HG02840 (cell line): ENCODE results near the gene CARD16.
"Not testable (repeated sequence)": the region's sequence is repeated elsewhere in the genome, so short reads cannot be mapped to it uniquely, and the experiment has no call there.

ENCODE experiments used
- ATAC-seq: cut with Tn5 transposase; IDR thresholded peaks from one replicate; pipeline ENCODE4 v1.9.1; 2021; ENCODE audit warnings: mild to moderate bottlenecking, moderate library complexity, moderate number of reproducible peaks; ENCODE audit not compliant: unreplicated experiment, low FRiP score

CARD16 gene

GRCh38 chr11:105051559-105051958, 6.4 kb upstream of the CARD16 start:
- ATAC-seq: no peak

GRCh38 chr11:105049481-105049880, 4.3 kb upstream of the CARD16 start:
- ATAC-seq: no peak

GRCh38 chr11:105046898-105047579, 1.9 kb upstream of the CARD16 start:
- no peak for ATAC-seq

GRCh38 chr11:105045676-105046296, 651 bp upstream of the CARD16 start:
- ATAC-seq: no peak

DNA sequence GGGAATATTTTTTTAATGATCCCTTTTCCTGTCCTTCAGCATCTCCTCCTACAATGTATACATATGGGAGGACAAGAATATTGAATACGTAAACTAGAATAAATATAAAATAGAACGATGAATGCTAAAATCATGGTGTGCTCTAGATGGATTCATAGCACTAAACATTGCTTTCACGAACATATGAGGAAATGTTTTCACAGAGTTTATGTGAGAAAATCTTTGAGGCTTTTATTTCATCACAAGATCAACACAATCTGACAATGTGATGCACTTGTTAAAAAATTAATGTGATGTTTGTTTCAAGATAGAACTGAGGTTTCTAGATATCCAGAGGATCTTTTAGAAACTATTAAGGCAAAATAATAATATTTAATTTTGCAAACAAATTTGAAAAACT, 3.0 kb downstream of the CARD16 start:
- ATAC-seq: no peak

DNA sequence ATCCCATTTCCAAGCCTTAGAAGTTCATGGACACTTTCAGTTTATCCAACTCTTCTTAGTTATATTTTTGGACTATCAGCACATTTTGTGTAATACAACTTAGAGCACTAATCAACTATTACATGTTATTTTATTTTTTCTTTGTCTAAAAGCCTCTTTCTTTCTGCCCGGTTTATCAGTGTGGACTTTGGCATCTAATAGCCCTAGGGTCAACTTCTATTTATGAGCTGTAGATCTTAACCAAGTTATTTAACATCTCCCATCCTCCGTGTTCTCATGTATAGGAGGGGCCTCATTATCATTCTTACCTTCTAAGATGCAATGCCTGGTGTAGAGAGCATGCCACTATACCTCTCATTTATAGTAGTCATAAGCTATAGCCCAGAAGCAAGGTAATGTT, 4.4 kb downstream of the CARD16 start:
- ATAC-seq: no peak

DNA sequence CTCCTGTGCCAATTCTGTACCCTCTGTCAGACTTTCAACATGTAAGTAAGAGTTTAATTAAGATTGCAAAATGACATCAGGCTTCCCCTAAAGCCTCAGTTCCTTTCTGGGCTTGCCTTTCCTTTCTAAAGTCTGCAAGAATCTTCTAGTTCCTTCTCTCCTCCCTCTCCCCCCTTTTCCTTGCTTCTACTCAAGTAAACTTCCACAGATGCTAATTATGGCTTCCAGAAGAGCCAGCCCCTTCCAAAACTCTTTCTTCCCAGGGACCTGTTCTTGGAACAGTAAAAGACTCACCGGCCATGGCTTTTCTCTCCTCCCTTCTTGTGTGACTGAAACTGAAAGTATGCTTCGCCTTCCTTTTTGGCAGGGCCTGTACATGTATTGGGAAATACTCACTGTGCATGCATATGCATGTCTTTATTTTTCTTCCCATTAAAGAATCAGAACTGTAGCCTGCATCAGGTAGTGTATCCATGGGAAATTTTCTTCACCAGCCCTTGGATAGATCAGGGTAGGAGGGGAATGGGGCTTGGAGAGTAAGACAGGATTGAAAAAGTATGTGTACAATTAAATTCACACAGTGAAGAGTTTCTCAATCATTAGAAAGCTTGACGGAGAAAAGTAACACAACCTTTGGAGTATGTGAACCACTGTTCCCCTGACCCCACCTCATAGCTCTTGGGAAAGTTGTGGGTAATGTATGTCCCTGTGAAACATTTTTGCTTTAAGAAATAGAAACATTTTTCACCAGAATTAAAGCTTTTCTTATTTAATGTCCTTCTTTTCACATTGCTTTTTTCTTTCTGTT, 10.1 kb downstream of the CARD16 start, which contains the start of gene CASP1:
TSS of gene CASP1 (minus strand) at position 332 of the 808 bp plus-strand sequence. CDS start at position 301, 31 bp downstream.
- ATAC-seq: peak; percentile 95

DNA sequence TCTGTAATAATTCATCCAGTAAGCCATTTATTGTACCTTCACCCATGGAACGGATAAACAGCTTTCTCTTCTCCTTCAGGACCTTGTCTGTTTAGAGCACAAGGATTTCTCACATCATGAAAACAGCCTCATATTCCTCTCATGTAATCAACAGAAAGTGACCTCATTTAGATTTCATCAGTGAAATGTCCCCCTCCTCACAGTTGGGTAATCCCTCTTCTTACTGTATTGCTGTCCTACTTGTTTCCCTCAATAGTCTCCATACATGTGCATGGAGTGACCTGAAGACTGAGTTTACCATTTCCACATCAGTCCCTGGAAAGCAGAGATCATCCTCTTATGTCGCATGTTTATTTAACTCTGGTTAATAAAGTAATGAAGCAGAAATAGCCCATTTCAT, 10.7 kb downstream of the CARD16 start:
- not testable (repeated sequence) for ATAC-seq

- no peak for ATAC-seq
These were observed 11.4 kb downstream of the CARD16 start for GRCh38 chr11:105033781-105034180.

DNA sequence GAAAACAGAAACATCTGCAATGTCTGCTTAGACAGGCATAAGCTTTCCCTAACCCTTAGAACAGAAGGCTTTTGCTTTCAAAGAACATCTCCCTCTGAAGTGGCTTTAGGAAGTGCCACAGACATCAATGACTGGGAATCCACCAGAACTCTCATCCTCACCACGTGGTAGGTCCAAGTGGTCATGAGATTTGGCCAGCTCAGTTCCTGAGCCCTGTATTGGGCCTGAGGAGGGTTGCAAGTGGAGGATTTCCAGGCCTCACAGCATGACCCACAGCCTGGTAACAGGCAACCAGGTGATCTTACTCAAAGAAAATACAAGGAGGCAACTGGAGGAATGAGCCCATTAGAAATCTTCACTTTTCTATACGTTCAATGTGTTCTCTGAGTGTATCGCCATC, 11.8 kb downstream of the CARD16 start:
- ATAC-seq: no peak

GRCh38 chr11:105032495-105032894, 12.6 kb downstream of the CARD16 start:
- ATAC-seq: no peak

GRCh38 chr11:105027678-105028077, 17.5 kb downstream of the CARD16 start:
- ATAC-seq: no peak

GRCh38 chr11:105024394-105024793, 20.7 kb downstream of the CARD16 start:
- ATAC-seq: no peak

- no peak for ATAC-seq
These were observed 22.1 kb downstream of the CARD16 start, which contains the start of gene CASP5 for GRCh38 chr11:105023003-105023402. Gene CASP5, minus strand, starts transcription at chr11:105023168. Its CDS starts 32 bp downstream, at chr11:105023136.

DNA sequence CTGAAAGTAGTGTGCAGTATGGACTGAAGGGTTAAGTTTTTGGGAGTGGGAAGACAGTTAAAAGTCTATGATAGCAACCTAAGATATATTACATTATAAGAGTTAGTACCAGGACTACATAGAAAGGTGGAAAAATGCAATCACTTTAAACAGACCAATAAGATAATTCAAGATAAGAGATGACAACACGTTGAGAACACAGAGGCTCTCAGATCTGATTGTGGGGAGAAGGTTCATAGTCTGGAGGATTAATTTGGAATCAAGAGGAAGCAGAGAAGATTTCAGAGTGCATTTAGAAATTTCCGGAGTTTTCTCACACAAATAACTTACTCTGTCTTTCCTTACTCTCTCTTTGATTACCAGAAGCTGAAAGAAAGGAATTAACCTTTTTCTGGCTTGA, 22.6 kb downstream of the CARD16 start:
- ATAC-seq: no peak

DNA sequence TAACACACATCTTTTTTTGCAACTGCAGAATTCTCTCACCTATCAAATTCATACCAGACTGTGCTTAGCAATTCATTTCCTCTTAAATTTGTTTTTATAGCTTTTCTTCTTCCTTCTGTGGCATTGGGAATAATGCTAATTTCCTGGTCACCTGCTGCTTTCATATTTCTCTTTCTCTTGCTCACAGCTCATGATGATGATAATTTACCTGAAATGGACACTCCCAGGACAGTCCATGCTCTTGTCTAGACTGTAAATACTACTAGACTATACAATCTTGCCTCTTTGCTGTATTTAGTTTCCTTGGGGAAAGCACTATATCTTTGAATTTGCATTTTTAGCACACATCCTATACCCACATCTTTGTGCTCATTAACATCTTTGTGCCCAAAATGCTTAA, 37.7 kb downstream of the CARD16 start:
- ATAC-seq: no peak

GRCh38 chr11:105005451-105005845, 39.7 kb downstream of the CARD16 start:
- no peak for ATAC-seq

DNA sequence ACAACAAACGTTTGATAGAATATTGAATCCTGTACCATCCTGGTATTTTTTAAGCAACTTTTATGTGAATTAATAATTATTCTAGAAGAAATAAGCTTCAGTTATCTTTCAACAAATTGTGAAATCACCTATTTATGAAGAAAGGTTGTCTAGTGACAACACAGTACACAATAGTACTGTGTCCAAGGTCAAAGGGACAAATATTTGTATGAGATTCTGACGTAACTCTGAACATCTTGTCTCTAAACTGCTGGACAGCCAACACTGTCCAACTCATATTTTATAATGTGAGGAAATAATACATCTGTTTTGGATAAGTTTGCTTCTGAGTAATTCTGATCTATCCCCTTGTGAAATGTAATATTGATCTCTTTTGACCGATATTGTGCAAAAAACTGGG, 41.1 kb downstream of the CARD16 start:
- no peak for ATAC-seq

- ATAC-seq: no peak
These were observed 42.0 kb downstream of the CARD16 start for GRCh38 chr11:105003151-105003550.

DNA sequence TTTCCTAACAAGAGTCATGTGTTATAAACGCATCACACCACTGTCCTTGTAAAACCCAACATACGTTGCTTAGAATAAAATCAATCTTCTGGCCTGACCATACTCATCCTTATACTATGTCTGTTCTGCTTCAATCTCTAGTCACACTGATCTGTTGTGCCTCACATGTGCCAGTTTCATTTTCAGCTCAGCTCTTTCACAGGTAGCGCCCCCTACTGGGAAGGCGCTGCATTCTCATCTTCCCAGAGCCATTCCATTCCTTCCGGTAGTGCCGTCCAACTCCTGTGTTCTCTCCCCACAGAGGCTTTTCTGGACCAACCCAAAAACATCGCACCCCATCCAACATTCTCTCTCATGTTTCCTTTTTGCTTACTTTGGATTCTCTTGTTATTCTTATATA, 44.3 kb downstream of the CARD16 start:
- no peak for ATAC-seq

DNA sequence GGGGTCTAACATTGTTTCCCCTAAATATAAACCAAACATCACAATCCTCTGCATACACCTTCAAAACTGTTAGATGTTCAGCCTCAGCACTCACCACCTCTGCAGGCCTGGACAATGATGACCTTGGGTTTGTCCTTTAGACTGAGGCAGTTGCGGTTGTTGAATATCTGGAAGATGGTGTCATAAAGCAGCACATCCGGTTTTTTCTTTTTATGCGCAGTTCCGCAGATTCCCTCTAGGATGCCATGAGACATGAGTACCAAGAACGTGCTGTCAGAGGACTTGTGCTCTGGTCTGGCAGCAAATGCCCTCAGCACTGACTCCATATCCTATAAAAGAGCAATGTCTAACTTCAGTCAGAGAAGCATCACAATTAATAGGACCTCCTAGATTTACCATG, 45.0 kb downstream of the CARD16 start:
- ATAC-seq: no peak
